ENCODE measurements around the gene GPA33.

The GPA33 gene

DNA sequence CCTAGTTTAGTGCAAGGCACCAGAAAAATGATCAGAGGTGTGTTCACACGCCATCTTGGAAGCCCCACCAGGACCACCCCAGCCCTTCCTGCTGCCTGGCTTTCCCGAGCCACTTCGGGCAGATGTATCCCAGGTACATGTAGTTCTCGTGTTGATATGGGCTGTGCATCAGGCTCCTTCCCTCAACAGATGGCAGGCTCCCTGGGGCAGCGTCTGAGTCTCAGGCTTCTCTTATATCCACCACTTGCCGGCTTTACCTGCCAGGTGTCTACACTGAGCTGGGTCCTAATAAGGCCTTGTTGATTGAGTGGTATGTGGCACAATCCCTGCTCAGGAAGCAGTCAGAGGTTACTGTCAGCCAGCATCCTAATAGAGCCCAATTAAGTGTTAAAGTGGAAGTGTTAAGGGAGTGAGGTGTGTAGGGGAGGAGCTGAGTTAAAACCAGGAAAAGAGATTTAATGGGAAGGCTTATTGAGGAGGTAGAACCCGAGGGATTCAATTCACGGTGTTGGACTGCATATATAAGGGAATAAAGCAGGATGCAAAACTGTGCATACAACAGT lies 8.5 kb downstream of the GPA33 start:
- ATAC-seq, result no peak
- no peak for TF ChIP-seq TOX (CRISPR knock-in tag; IDR thresholded peaks at IDR 0.05; ENCODE audit: borderline replicate concordance)
- TF ChIP-seq ZNF8 (CRISPR knock-in tag; IDR thresholded peaks at IDR 0.05), result no peak
- TF ChIP-seq GLIS3 (CRISPR knock-in tag; IDR thresholded peaks at IDR 0.05), result no peak
- TF ChIP-seq ISL1 (CRISPR knock-in tag; IDR thresholded peaks at IDR 0.05), result no peak

DNA sequence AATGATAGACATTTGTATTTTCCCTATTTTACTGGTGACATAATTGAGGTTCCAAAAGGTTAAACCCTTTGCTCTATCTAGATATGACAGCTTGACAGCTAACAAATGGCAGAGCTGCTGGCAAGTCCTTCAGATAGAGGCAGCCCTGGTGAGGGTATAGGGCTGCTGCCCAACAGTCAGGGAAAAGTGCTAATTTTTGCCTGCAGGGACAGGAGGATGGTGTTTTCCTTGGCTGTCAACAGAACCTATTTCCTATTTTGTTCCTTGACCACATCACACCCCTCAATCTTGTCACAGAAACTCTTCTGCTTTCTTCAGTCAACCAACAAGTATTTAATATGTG lies 12.3 kb downstream of the GPA33 start:
- ATAC-seq, result no peak
- TF ChIP-seq OSR1 (CRISPR knock-in tag; IDR thresholded peaks at IDR 0.05), result no peak
- TF ChIP-seq, protein P1, sequence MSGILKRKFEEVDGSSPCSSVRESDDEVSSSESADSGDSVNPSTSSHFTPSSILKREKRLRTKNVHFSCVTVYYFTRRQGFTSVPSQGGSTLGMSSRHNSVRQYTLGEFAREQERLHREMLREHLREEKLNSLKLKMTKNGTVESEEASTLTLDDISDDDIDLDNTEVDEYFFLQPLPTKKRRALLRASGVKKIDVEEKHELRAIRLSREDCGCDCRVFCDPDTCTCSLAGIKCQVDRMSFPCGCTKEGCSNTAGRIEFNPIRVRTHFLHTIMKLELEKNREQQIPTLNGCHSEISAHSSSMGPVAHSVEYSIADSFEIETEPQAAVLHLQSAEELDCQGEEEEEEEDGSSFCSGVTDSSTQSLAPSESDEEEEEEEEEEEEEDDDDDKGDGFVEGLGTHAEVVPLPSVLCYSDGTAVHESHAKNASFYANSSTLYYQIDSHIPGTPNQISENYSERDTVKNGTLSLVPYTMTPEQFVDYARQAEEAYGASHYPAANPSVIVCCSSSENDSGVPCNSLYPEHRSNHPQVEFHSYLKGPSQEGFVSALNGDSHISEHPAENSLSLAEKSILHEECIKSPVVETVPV (CRISPR knock-in tag; IDR thresholded peaks at IDR 0.05), result no peak
- TF ChIP-seq, protein P2, sequence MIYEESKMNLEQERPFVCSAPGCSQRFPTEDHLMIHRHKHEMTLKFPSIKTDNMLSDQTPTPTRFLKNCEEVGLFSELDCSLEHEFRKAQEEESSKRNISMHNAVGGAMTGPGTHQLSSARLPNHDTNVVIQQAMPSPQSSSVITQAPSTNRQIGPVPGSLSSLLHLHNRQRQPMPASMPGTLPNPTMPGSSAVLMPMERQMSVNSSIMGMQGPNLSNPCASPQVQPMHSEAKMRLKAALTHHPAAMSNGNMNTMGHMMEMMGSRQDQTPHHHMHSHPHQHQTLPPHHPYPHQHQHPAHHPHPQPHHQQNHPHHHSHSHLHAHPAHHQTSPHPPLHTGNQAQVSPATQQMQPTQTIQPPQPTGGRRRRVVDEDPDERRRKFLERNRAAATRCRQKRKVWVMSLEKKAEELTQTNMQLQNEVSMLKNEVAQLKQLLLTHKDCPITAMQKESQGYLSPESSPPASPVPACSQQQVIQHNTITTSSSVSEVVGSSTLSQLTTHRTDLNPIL (CRISPR knock-in tag; IDR thresholded peaks at IDR 0.05; ENCODE audit: low read depth), result no peak
- no peak for TF ChIP-seq BACH2 (CRISPR knock-in tag; IDR thresholded peaks at IDR 0.05; ENCODE audit: borderline replicate concordance)
- no peak for TF ChIP-seq ZC3H10 (CRISPR knock-in tag; IDR thresholded peaks at IDR 0.05)
- TF ChIP-seq CSDC2 (CRISPR knock-in tag; IDR thresholded peaks at IDR 0.05), result no peak
- TF ChIP-seq SNAI2 (CRISPR knock-in tag; IDR thresholded peaks at IDR 0.05), result no peak
- no peak for TF ChIP-seq ARNTL (CRISPR knock-in tag; IDR thresholded peaks at IDR 0.05; ENCODE audit: borderline replicate concordance, low read depth)
- TF ChIP-seq, protein P3, sequence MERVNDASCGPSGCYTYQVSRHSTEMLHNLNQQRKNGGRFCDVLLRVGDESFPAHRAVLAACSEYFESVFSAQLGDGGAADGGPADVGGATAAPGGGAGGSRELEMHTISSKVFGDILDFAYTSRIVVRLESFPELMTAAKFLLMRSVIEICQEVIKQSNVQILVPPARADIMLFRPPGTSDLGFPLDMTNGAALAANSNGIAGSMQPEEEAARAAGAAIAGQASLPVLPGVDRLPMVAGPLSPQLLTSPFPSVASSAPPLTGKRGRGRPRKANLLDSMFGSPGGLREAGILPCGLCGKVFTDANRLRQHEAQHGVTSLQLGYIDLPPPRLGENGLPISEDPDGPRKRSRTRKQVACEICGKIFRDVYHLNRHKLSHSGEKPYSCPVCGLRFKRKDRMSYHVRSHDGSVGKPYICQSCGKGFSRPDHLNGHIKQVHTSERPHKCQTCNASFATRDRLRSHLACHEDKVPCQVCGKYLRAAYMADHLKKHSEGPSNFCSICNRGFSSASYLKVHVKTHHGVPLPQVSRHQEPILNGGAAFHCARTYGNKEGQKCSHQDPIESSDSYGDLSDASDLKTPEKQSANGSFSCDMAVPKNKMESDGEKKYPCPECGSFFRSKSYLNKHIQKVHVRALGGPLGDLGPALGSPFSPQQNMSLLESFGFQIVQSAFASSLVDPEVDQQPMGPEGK (CRISPR knock-in tag; IDR thresholded peaks at IDR 0.05; ENCODE audit: borderline replicate concordance), result no peak
- no peak for TF ChIP-seq ZFP30 (CRISPR knock-in tag; IDR thresholded peaks at IDR 0.05)

DNA sequence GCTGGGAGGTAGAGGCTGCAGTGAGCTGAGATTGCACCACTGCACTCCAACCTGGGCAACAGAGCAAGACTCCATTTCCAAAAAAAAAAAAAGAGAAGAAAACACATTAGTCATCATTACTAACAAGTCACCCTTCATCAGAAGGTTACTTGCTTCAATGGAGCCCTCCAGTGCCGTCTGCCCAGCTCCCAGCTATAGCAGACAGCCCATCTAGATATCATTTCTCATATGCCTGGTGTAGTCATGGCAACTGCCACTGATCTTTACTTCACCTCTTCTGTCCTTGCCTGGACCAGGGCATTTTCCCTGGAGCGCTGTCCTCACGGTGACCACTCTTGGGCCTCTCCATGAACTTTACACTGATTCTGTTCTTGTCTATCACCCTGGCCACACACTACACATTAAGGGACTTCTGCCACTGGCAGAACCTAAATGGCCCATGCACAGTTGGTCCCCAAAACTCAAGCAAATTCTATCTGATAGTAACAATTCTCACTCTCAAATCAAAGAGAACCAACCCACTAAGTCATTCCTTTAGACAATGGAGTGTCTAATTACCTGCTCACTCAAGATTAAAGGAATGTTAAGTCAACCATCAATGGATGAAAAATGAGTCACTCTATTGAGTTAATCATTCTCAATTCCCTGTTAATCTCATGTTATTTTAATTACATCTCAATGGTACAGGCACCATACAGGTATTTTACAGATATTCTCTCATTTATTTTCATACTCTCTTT lies 12.9 kb downstream of the GPA33 start:
- no peak for ATAC-seq
- no peak for TF ChIP-seq ZNF8 (CRISPR knock-in tag; IDR thresholded peaks at IDR 0.05)
- TF ChIP-seq OSR1 (CRISPR knock-in tag; IDR thresholded peaks at IDR 0.05), result no peak
- no peak for TF ChIP-seq BACH2 (CRISPR knock-in tag; IDR thresholded peaks at IDR 0.05; ENCODE audit: borderline replicate concordance)
- TF ChIP-seq, protein P4, sequence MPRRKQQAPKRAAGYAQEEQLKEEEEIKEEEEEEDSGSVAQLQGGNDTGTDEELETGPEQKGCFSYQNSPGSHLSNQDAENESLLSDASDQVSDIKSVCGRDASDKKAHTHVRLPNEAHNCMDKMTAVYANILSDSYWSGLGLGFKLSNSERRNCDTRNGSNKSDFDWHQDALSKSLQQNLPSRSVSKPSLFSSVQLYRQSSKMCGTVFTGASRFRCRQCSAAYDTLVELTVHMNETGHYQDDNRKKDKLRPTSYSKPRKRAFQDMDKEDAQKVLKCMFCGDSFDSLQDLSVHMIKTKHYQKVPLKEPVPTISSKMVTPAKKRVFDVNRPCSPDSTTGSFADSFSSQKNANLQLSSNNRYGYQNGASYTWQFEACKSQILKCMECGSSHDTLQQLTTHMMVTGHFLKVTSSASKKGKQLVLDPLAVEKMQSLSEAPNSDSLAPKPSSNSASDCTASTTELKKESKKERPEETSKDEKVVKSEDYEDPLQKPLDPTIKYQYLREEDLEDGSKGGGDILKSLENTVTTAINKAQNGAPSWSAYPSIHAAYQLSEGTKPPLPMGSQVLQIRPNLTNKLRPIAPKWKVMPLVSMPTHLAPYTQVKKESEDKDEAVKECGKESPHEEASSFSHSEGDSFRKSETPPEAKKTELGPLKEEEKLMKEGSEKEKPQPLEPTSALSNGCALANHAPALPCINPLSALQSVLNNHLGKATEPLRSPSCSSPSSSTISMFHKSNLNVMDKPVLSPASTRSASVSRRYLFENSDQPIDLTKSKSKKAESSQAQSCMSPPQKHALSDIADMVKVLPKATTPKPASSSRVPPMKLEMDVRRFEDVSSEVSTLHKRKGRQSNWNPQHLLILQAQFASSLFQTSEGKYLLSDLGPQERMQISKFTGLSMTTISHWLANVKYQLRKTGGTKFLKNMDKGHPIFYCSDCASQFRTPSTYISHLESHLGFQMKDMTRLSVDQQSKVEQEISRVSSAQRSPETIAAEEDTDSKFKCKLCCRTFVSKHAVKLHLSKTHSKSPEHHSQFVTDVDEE (CRISPR knock-in tag; IDR thresholded peaks at IDR 0.05), result no peak
- TF ChIP-seq ZNF565 (CRISPR knock-in tag; conservative IDR thresholded peaks at IDR 0.05; ENCODE audit: low read depth), result no peak
- TF ChIP-seq ARNTL (CRISPR knock-in tag; IDR thresholded peaks at IDR 0.05; ENCODE audit: borderline replicate concordance, low read depth), result no peak
- no peak for TF ChIP-seq GLIS3 (CRISPR knock-in tag; IDR thresholded peaks at IDR 0.05)

DNA sequence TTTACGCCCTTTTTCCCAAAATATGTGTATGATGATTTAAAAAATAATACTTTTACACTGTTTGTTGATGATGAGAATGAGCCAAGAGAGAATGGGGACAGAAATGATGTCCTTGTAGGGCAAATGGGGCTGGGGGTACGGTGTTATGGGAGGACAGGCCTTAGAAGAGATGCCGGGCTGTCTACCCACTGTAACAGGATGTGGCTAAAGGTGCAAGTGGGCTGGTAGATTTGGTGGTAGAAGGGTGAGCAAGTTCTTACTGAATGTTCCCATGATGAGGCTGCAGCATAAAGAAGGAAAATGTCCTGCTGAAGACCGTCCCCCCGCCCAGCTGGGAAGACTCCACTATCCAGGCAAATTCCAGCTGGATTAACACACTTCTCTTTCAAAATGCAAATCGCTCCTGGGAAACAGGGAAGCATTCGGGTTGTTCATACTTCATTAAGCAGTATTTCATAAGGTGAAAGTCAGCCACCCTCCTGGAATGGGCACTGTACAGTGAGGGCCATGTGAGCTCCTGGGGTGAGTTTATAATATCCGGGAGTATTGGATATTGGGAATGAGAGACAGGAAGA lies 14.0 kb downstream of the GPA33 start:
- ATAC-seq, result no peak

More for the DNA sequence above, 14.0 kb downstream of the GPA33 start:
- no peak for TF ChIP-seq ZFP3 (CRISPR knock-in tag; IDR thresholded peaks at IDR 0.05)
- TF ChIP-seq PPARA (CRISPR knock-in tag; IDR thresholded peaks at IDR 0.05; ENCODE audit: borderline replicate concordance), result no peak
- TF ChIP-seq, protein P3 (CRISPR knock-in tag; IDR thresholded peaks at IDR 0.05; ENCODE audit: borderline replicate concordance), result no peak
